Amniotic epithelial cell (primary cell): Measurements from ENCODE around the gene PDSS2.
"Not testable (repeated sequence)": the region's sequence is repeated elsewhere in the genome, so short reads cannot be mapped to it uniquely, and the experiment has no call there.

ENCODE experiments used
- DNase-seq: peaks from one replicate; pipeline ENCODE4 v3.0.0-alpha.2; 2010; ENCODE audit warnings: low read depth

PDSS2 gene

GRCh38 chr6:107416145-107416544 is 43.2 kb downstream of the PDSS2 start:
- DNase-seq = no peak

- no peak for DNase-seq
These were observed 45.3 kb downstream of the PDSS2 start for GRCh38 chr6:107413966-107414645.

- DNase-seq = no peak
These were observed 48.2 kb downstream of the PDSS2 start for GRCh38 chr6:107411161-107411560.

GRCh38 chr6:107409942-107410341 is 49.4 kb downstream of the PDSS2 start:
- DNase-seq = no peak

- no peak for DNase-seq
These were observed 50.6 kb downstream of the PDSS2 start for GRCh38 chr6:107408714-107409113.

GRCh38 chr6:107405002-107405401 is 54.4 kb downstream of the PDSS2 start:
- DNase-seq = no peak

- DNase-seq = no peak
These were observed 56.8 kb downstream of the PDSS2 start for GRCh38 chr6:107402533-107402932.

GRCh38 chr6:107401573-107401972 is 57.8 kb downstream of the PDSS2 start:
- no peak for DNase-seq

- DNase-seq = no peak
These were observed 58.7 kb downstream of the PDSS2 start for GRCh38 chr6:107400616-107401147.

GRCh38 chr6:107399935-107400334 is 59.4 kb downstream of the PDSS2 start:
- no peak for DNase-seq

GRCh38 chr6:107398001-107398400 is 61.4 kb downstream of the PDSS2 start:
- DNase-seq = peak; percentile 34

- no peak for DNase-seq
These were observed 63.2 kb downstream of the PDSS2 start for GRCh38 chr6:107396211-107396610.

- DNase-seq = peak; percentile 16
These were observed 67.3 kb downstream of the PDSS2 start for GRCh38 chr6:107392069-107392468.

GRCh38 chr6:107390685-107391435 is 68.5 kb downstream of the PDSS2 start:
- DNase-seq = peak; percentile 18

- no peak for DNase-seq
These were observed 69.3 kb downstream of the PDSS2 start for GRCh38 chr6:107390056-107390455.

GRCh38 chr6:107386904-107387303 is 72.5 kb downstream of the PDSS2 start:
- DNase-seq = no peak

GRCh38 chr6:107386340-107386739 is 73.0 kb downstream of the PDSS2 start:
- peak; percentile 54 for DNase-seq

GRCh38 chr6:107383705-107384104 is 75.7 kb downstream of the PDSS2 start:
- DNase-seq = no peak

GRCh38 chr6:107374264-107374663 is 85.1 kb downstream of the PDSS2 start:
- no peak for DNase-seq

GRCh38 chr6:107369493-107369892 is 89.9 kb downstream of the PDSS2 start:
- DNase-seq = no peak

GRCh38 chr6:107368471-107368870 is 90.9 kb downstream of the PDSS2 start:
- DNase-seq = no peak

GRCh38 chr6:107364173-107364572 is 95.2 kb downstream of the PDSS2 start:
- not testable (repeated sequence) for DNase-seq
